Stimulated activated CD8-positive, alpha-beta memory T cell treated with anti-CD3 and anti-CD28 coated beads, Interleukin-12 subunit alpha, Interleukin-12 subunit beta, amount 100 ng/mL, for 1 hour (primary cell): Measurements from ENCODE around the gene AFF3.
"Not testable (repeated sequence)": the region's sequence is repeated elsewhere in the genome, so short reads cannot be mapped to it uniquely, and the experiment has no call there.

ENCODE experiments used
- DNase-seq: peaks from one replicate; pipeline ENCODE4 v3.0.0-alpha.2; 2020; ENCODE audit warnings: low read depth

AFF3 gene

DNA sequence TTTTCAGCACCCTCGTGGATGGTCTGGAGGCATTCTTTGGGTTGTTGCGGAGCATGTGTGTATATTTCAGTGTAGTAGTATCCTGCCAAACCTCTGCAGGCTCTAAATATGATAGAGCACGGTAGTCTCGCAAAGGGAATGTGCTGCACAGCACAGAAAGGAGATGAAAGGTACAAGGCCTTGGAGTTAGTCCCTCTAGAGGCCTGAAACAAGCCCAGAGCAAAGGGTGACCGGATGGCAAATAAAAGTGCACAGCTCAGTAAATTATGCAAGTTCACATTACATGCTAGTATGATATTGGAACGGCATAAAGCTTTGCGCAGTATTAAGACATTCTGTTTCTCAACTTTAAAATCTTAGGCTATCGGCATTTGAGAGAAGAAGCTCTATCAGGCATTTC lies 358.1 kb downstream of the AFF3 start:
- DNase-seq, result no peak

DNA sequence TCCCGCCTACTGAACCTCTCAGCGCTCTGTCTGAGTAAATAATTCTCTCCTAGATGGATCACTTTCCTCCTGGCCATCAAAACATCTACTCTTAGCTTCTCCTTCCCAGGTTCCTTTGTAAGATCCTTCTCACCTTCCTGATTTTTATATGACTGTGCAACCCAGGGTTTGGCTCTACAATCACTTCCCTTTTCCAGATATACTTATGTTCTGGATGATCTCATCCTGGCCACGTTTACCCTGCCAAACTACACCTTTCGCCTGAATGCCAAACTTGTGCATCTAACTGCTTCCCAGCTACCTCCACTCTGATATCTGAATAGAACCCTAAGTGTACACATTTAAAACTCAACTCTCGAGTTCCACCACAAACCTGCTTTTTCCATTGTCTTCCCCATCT lies 362.1 kb downstream of the AFF3 start:
- DNase-seq, result no peak

GRCh38 chr2:99779276-99779675 lies 363.1 kb downstream of the AFF3 start:
- no peak for DNase-seq

GRCh38 chr2:99777656-99778290 lies 364.6 kb downstream of the AFF3 start:
- no peak for DNase-seq

GRCh38 chr2:99776906-99777646 lies 365.3 kb downstream of the AFF3 start:
- no peak for DNase-seq

DNA sequence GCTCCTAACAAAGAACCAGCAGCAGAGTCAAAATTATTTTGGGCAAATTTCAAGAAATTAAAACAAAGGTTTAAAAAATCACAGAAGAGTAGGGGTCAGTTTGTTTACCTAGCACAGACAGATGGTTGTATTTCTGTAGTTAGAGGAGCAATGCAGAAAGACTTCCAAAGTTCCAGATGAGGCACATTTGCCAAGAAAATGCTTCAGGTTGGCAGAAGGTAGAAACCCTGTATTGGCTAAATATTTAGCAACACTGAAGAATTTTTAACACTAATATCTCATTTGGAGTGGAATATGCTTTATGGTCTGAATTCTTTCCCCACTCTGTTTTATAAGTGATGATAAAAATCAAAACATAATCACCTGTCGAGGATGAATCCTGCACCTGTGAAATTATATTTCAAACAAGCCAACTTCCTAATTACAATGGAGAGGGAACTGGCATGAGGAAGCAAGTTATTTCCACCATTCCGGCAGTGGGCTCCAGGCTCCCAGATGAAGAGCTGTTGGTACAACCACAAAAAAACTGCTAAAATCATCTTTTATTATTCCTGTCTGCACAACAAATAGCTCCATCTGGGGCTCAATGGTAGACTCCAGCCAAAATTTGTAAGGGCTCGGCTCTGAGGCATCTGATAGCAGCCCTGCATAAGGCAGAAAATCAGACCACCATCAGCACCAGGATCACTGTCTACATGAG lies 366.0 kb downstream of the AFF3 start:
- DNase-seq, result no peak

GRCh38 chr2:99775585-99775984 lies 366.8 kb downstream of the AFF3 start:
- no peak for DNase-seq

GRCh38 chr2:99773642-99774041 lies 368.7 kb downstream of the AFF3 start:
- not testable (repeated sequence) for DNase-seq

DNA sequence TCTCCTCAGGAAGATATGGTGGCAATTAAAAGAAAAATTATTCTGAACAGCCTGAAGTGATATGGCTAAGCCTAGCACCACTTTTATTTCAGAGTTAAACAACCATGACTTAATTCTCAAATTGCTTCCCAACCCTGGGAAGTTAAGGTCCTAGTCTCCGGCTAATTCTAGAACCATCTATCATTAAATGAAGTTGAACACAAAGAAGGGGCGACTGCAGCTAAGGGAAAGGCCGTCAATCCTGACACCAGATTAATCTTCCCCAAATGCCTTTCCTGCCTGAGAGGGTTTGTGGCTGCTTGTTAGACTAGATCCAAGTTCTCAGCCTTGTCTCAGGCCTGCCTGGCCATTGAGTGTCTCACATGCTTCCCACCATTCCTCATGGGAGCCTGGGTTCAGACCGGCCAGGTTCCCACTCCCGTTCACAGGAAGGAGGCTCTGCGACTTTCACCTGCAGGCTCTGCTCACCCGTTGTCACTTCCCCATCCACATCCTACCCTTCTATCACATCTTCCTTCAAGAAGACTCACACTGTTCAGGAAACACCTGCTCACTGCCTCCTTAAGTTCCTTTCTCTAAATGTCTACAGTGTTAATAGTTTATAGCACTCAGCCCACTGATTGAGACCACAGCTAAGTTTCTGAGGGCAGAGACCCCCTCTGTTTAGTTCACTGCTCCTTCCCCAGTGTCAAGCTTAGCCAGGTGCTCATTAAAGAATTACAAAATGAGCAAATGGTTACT lies 369.6 kb downstream of the AFF3 start:
- DNase-seq, result no peak

DNA sequence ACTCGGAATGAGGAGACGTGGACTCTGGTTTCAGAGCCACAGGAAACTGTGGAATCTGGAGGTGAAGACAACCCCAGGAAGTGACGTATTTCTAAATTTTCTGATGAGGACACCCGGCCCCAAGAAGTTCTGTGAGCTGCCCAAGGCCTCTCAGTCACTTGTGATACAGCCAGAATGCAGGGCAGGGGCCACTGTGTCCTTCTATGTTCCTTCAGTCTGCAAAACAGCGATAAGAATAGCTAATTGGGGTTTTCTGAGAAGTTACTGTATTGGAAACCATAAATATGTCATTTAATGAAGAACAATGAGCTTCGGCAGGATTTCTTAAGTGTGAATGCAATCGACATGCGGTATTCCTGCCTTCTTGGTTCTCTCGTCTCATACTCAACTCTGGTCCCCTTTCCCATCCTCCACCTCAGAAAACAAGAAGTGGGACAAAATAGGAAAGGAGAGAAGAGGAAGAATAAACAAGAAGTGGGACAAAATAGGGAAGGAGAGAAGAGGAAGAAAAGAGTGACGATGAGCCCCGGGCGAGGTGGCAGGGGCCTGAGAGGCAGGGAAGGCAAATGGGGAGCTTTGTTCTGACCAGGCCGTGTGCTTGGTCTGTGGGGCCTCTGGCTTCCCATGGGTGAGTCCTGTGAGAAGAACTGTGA lies 370.6 kb downstream of the AFF3 start:
- no peak for DNase-seq

DNA sequence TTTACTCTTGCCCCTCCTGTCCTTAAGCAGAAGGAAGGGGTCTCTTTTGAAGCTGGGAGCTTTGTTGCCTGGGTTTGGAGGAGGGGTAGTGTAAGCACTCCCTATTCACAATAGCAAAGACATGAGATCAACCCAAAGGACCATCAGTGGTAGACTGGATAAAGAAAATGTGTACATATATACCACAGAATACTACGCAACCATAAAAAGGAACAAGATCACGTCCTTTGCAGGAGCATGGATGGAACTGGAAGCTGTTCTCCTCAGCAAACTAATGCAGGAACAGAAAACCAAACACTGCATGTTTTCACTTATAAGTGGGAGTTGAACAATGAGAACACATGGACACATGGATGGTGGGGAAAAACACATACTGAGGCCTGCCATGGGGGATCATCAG lies 371.5 kb downstream of the AFF3 start:
- no peak for DNase-seq

DNA sequence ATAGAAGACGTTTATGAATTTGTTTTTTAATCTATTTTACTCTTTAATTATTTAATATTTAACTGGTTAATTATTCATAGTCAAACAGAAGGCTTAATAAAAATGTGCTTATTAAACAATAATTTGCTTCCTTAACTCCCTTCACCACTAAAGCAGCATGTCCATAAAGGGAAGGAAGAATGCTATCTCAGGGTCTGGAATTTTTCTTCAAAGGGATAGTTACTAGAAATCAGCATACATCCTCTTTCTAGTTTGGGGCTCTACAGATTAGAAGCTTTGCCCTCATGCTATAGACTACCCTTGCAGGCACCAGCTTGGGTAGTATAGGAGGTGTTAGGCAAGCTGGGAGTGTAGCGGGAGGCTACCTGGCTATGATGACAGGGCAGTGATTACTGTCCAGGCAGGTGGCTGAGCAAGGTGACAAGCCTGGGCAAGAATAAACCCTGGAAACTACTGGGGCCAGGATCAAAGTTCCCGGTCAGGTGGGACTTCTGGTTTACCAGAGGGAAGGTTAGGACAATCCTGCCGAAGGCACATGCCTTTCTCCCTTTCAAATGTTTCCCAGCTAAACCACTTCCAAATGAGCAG lies 376.6 kb downstream of the AFF3 start:
- DNase-seq, result no peak

DNA sequence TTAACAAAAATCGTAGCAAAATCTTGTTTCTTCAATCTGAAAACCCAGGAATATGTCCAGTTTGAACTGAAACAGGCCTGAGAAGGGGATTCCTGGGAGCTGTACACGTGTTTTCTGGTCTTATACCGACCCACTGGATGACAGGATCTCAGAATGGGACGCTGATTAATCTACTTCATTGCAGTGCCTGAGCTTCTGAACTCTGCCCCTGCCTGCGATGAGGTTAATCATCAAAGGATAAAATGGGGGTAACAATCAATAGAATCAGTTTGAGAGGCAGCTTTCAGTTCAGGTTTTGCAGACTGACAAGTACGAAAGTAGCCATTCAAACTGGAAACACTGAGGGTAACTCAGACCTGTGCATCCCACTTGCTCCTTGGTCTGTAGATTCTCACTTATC lies 378.6 kb downstream of the AFF3 start:
- no peak for DNase-seq

DNA sequence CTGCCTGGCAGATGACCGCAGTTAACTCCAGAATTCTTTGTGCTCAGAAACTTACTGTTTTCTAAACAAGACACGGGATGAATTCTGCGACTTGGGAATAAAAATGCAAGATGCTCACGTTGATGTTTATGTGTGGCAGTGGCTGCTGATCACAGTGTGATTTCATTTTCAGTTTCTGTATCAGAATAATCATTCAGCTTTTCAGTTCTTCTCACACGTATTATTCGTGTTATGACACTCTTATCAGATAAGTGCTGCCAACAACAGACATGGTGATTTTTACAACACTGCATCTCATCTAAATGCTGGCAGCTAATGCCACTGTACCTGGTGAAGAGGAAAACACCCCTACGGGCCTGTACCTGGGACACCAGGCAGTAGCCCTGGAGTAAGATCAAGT lies 379.7 kb downstream of the AFF3 start:
- DNase-seq, result no peak

GRCh38 chr2:99757611-99758114 lies 384.7 kb downstream of the AFF3 start:
- no peak for DNase-seq

GRCh38 chr2:99756059-99756458 lies 386.3 kb downstream of the AFF3 start:
- no peak for DNase-seq

DNA sequence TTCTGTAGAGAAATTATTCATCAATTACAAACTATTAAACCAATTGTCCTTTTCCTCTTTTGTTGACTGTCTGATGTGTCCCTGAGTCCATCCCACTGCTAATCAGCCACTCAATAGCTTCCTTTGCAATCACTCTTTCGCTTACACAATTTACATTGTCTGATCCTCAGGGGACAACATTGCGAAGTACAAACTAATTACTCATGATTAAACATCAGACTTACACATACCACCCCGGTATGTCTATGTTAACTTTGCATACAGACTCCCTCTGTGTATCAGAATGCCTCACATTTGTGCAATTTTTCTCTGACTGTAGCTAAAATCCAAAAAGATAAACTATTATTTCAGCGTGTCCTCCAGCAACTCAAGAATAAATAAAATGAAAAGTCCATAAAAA lies 388.2 kb downstream of the AFF3 start:
- DNase-seq, result no peak

DNA sequence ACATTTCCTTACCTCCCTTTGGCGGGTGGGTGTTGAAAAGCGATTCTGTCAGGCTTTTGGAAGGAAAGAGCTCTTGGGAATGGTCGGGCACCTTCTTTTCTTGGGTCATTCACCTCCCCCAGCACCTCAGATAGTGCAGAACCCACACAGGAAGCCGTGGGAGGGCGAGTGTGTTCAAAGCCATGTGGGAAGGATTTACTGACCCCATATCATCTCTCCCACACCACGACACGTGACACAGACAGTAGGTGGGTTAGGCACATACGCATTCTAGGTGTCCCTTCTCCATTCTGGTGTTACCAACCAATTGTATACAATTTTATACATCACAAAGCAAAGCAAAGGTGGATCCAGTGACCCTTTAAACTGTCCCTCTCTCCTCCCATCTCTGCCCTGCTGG lies 388.9 kb downstream of the AFF3 start:
- no peak for DNase-seq

GRCh38 chr2:99748344-99748743 lies 394.0 kb downstream of the AFF3 start:
- no peak for DNase-seq

- DNase-seq, result no peak
These were observed 394.5 kb downstream of the AFF3 start for GRCh38 chr2:99747842-99748241.

DNA sequence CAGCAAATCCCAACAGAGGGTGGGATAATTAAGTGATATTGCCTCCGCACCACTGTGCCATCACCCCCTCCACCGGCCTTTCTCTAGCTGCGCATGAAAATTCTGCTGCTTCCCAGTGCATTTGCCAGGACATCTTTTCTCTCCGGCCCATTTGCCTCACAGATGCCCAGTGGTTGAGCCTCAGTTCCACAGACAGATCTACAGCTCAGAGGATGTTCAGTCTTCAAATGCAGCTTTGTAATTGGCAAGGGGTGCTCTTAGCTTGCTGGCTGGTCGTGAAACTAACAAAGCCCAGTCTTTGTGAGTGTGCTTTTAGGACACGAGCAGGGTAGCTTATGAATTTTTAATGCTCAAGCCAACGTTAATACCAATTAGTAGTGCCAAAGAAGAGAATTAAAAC lies 399.2 kb downstream of the AFF3 start:
- no peak for DNase-seq

DNA sequence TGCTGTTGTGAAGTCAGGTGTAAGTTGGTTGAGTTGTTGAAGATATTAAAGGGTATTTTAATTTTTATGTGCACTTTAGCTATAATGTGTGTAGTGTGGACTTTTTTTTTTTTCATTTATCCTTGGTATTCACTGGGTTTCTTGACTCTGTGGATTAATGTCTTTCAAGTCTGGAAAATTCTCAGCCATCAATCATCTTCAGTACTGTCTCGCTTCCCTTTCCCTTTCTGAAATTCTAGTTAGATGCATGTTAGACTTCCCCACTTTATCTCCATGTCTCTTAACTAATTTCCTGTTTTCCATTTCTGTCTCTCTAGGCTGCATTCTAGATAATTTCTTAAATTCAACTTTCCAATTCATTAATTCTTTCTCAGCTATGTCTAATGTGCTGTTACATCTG lies 404.9 kb downstream of the AFF3 start:
- DNase-seq, result no peak
